ENCODE measurements around the gene CSNK1E. TPM values are rescaled to one million over a fixed set of nuclear protein-coding genes. Genes with fewer than 3 reads are reported as not detected.
A peak's percentile ranks its signal among the peaks of the same experiment; 100 is the strongest.

CSNK1E gene
- total and polyA plus RNA-seq, 9 of the 15 experiments (the other 6 are each of a cell fraction or from before 2014, with no cell fraction given), result 2.7 to 70.0 (median 41.3) TPM

GRCh38 chr22:38285018-38285417 is 32.2 kb downstream of the CSNK1E start (continued):
- no peak for TF ChIP-seq ETS1 (conservative IDR thresholded peaks at IDR 0.05; ENCODE audit: control insufficient read depth, low read depth, low read length)

- Histone ChIP-seq H4K20me1 (replicated peaks; ENCODE audit: control insufficient read depth, insufficient read depth, low read length) (no peaks in the 10 kb centered on the region), H3K27ac (ENCODE audit: extremely low read depth, low read depth, low read length) (no peak overlapping the region), H3K4me3 (no peak overlapping the region), H3K79me2 (ENCODE audit: control insufficient read depth, insufficient read depth, low read length) (no peaks in the 10 kb centered on the region), H3K9me1 (ENCODE audit: control insufficient read depth, insufficient read depth, low read length) (no peaks in the 10 kb centered on the region), H2AFZ (ENCODE audit: low read depth, low read length) (no peak overlapping the region), H3K9ac (ENCODE audit: insufficient read depth in 1 of 2, low read depth in 2 of 2, low read length in 2 of 2) (peak overlapping the region in 1 of 2 experiments; percentile 68; a peak in 1 of 4 replicates), H3K27me3 (ENCODE audit: control insufficient read depth in 2 of 2, insufficient read depth in 2 of 2, low read length in 2 of 2) (no peaks in the 10 kb centered on the region), H3K36me3 (ENCODE audit: control insufficient read depth, insufficient read depth, low read length) (no peaks in the 10 kb centered on the region), H3K4me1 (replicated peaks in 1 of 2; ENCODE audit: control insufficient read depth in 2 of 2, insufficient read depth in 2 of 2, low read length in 2 of 2) (peaks cover 13 to 23% of the 10 kb centered on the region in 2 experiments; a peak in 4 of 5 replicates), H3K9me3 (replicated peaks; ENCODE audit: control insufficient read depth, insufficient read depth, low read depth, low read length) (no peaks in the 10 kb centered on the region), H3K4me2 (ENCODE audit: insufficient read depth, low read length) (no peak overlapping the region)
- intact Hi-C loops (cut with micrococcal nuclease), result no loop called here
- WGBS (ENCODE audit: insufficient coverage, low coverage, missing lambda C conversion rate), result 84% methylated on average over 4 of the region's 5 CpGs
- ChIA-PET CTCF (ENCODE audit: low intra/inter-chr PET ratio) (no interaction called here), POLR2A (interaction anchor here (0.7 to 2.0 kb wide), 4 partner anchors 11 to 30 kb away, joined by 3 to 8 read pairs (median 6); partner anchors contain the start of gene TMEM184B)
- ATAC-seq (no peak), FAIRE-seq (no peak), DNase-seq (ENCODE audit: extremely low read depth in 1 of 4, low spot score in 3 of 4) (no peak)
- in situ Hi-C loops (cut with MboI), result no loop called here
- BruUV-seq (replicated peaks), result no TSS peak
- TF ChIP-seq ZNF551 (CRISPR knock-in tag; IDR thresholded peaks at IDR 0.05) (no peak), THRA (IDR thresholded peaks at IDR 0.05) (no peak), KLF6 (CRISPR knock-in tag; IDR thresholded peaks at IDR 0.05; ENCODE audit: borderline replicate concordance) (no peak), ZNF561 (CRISPR knock-in tag; conservative IDR thresholded peaks at IDR 0.05) (no peak), SREBF2 (CRISPR knock-in tag; IDR thresholded peaks at IDR 0.05) (no peak), PHF8 (IDR thresholded peaks at IDR 0.05; ENCODE audit: borderline replicate concordance, low read length) (no peak), ATF3 (IDR thresholded peaks at IDR 0.05) (no peak), ATF3 (CRISPR knock-in tag; conservative IDR thresholded peaks at IDR 0.05) (no peak)
Measured at GRCh38 chr22:38284042-38284402, 33.2 kb downstream of the CSNK1E start.
